Heart right ventricle (tissue), 16 donors: ENCODE measurements around the gene NEK4. TPM values are rescaled to one million over a fixed set of nuclear protein-coding genes. Genes with fewer than 3 reads are reported as not detected.
"Not testable (repeated sequence)": the region's sequence is repeated elsewhere in the genome, so short reads cannot be mapped to it uniquely, and the experiment has no call there.

Source experiments
- ATAC-seq, 8 donors: fragments of 200-7000 bp; cut with Tn5 transposase; one replicate each; pipeline ENCODE4 v1.9.1; 2020; ENCODE audit warnings: mild to moderate bottlenecking in 8 of 8, moderate library complexity in 8 of 8, moderate number of reproducible peaks in 1 of 8
- DNase-seq, 2 donors: peaks; one replicate each; pipeline ENCODE4 v3.0.0-alpha.2; 2020
- H3K27ac ChIP-seq, 10 donors: fragments of 200-600 bp; sonication (generic) in 2 of 10; one replicate each; pipeline versions ENCODE4 v1.5.0 to v1.8.0; 2020 to 2022; ENCODE audit warnings: mild to moderate bottlenecking in 3 of 10
- H3K27me3 ChIP-seq, 7 donors: fragments of 200-600 bp; one replicate each; pipeline ENCODE4 v1.8.0; 2021 to 2022; ENCODE audit warnings: mild to moderate bottlenecking in 2 of 7
- H3K36me3 ChIP-seq, 9 donors: fragments of 200-600 bp; sonication (generic) in 1 of 9; one replicate each; pipeline versions ENCODE4 v1.5.0 to v1.8.0; 2020 to 2022; ENCODE audit warnings: mild to moderate bottlenecking in 2 of 9
- H3K4me1 ChIP-seq, 9 donors: fragments of 200-600 bp; sonication (generic) in 1 of 9; one replicate each; pipeline versions ENCODE4 v1.5.0 to v1.8.0; 2020 to 2022; ENCODE audit warnings: mild to moderate bottlenecking in 4 of 9
- H3K4me3 ChIP-seq, 10 donors: fragments of 200-600 bp; sonication (generic) in 2 of 10; one replicate each; pipeline versions ENCODE4 v1.5.0 to v1.8.0; 2020 to 2022; ENCODE audit warnings: mild to moderate bottlenecking in 7 of 10, moderate library complexity in 2 of 10
- H3K9me3 ChIP-seq, 11 donors: fragments of 200-600 bp in 10 of 11; sonication (generic) in 2 of 11; one replicate each; pipeline versions ENCODE4 v1.5.0 to v1.8.0; 2013 to 2022; ENCODE audit warnings: mild to moderate bottlenecking in 2 of 11, control low read depth in 1 of 11, moderate library complexity in 1 of 11
- WGBS, 2 donors: extraction: QIAGEN DNeasy Blood & Tissue Kit; methylation state at CpG; one replicate each; pipeline ENCODE4 v1.1.7; 2013; ENCODE audit warnings: inconsistent platforms in 1 of 2; 5-methylcytosine and 5-hydroxymethylcytosine counted together
- intact Hi-C, 10 donors: fragments of 100-400 bp; cut with DNase I; formaldehyde crosslinking; loops; one replicate each; pipeline versions ENCODE4 v1.11.1 to v1.14.2; 2022
- polyA plus RNA-seq, 2 donors: library from polyadenylated mRNA; stranded (reverse); fragments of 200-250 nt; gene quantifications; one replicate each; pipeline ENCODE4 v1.2.3, GENCODE V29; 2013
- total RNA-seq, 10 donors: library from RNA; stranded (reverse); fragmentation: NEBNext Ultra II Directional in 3 of 10; extraction: Animal tissue kit (Norgen Biotek cat#: 25700) in 3 of 10; gene quantifications; one replicate each; pipeline versions ENCODE4 v1.2.1 to v1.2.4, GENCODE V29; 2021 to 2023
- TF ChIP-seq, protein P1 (sequence below), 9 donors: fragments of 200-600 bp; sonication (generic) in 2 of 9; IDR thresholded peaks; one replicate each; pipeline versions ENCODE4 v1.5.0 to v1.8.0; 2021 to 2022; ENCODE audit warnings: antibody characterized with exemption in 9 of 9, mild to moderate bottlenecking in 5 of 9, moderate library complexity in 1 of 9
- donor health status: Arrhythmogenic right ventricular cardiomyopathy.
- donor health status: ischemic (EF 13 %, LVEDD 7.1; RV severe dilation, severe dysfunction).
- donor health status: healthy with polysubstance abuse.
- donor health status: DM: no; HTN: yes; CAD: no.
- donor health status: DM: no; HTN: no; CAD: no.
- donor health status: ischemic (EF 25% LVEDD 6.9; RV normal size, moderate dysfunction).
- donor health status: ischemic (EF 25% LVEDD 5.7; RV mildly dilated, moderate dysfunction).
- donor health status: healthy.
- donor health status: DM: yes; HTN: yes; CAD: no.
- donor health status: Ischemic cardiomyopathy.
- donor health status: ischemic (EF 35%, LVEDD 5.7; RV mildly dilated, moderate dysfunction).
- donor health status: nonischemic (EF 11% LVEDD 7.7; RV severe dilation, severe dysfunction).
- donor health status: DM: yes; HTN: yes; CAD: no.
- donor health status: PGD.
- donor health status: ischemic (EF 29% LVEDD 5.4; RV normal size, mild dysfunction).
- donor health status: nonischemic (EF 23%, LVEDD 6.1; RV moderate dilation, normal function).

The NEK4 gene
- total and polyA plus RNA-seq, 12 donors: 4.6 to 21.4 (median 16.0) TPM

DNA sequence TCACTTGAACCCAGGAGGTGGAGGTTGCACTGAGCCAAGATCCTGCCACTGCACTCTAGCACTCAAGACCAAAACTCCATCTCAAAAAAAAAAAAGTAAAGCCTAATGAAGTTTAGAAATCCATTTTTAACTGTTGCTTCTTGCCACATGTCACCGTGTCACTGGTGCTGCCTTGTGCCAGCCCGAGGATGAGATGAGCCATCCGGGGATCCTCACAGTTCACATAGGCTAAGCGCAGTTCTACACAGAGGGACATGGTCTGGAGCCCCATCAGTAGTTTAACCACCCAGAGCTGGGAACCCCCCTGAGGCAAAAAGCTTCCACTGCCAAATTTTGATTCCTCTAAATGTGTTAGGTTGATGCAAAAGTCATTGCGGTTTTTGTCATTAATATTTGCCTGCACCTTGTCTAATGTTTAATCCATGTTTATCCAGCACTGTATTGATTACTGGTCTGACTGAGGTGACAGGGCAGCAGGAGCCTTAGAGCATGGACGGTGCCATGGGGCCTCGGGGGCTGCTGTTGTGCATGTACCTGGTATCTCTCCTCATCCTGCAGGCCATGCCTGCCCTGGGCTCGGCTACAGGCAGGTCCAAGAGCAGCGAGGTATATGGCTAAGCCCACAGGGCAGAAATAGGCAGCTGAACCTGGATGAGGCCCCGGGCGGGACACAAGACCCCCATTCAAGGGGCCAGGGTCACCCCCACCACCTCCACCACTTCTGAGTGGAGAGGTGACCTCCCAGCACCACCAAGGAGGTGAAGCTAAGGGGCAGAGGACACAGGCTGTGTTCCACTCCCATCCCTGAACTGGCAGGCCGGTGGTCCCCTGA lies 6.6 kb upstream of the NEK4 start, which contains the start of gene ITIH1:
Gene ITIH1, plus strand, starts transcription at position 473 of the 832 bp plus-strand sequence. Its CDS starts 17 bp downstream, at position 490.
- peaks cover 0 to 2% (median 0%) of the 10 kb centered on the region in 7 donors for H3K27me3 ChIP-seq
- H3K4me1 ChIP-seq: peaks cover 0 to 19% (median 0%) of the 10 kb centered on the region in 9 donors
- no peaks in the 10 kb centered on the region for H3K36me3 ChIP-seq
- intact Hi-C loops: loop anchor here in 2 of 10 donors (10.0 kb wide), 2 partner anchors 117 to 297 kb away; partner anchors contain the start of gene STIMATE (in 1 of the 2)
- H3K27ac ChIP-seq: no peak within 1 kb of the TSS
- TF ChIP-seq, protein P1, sequence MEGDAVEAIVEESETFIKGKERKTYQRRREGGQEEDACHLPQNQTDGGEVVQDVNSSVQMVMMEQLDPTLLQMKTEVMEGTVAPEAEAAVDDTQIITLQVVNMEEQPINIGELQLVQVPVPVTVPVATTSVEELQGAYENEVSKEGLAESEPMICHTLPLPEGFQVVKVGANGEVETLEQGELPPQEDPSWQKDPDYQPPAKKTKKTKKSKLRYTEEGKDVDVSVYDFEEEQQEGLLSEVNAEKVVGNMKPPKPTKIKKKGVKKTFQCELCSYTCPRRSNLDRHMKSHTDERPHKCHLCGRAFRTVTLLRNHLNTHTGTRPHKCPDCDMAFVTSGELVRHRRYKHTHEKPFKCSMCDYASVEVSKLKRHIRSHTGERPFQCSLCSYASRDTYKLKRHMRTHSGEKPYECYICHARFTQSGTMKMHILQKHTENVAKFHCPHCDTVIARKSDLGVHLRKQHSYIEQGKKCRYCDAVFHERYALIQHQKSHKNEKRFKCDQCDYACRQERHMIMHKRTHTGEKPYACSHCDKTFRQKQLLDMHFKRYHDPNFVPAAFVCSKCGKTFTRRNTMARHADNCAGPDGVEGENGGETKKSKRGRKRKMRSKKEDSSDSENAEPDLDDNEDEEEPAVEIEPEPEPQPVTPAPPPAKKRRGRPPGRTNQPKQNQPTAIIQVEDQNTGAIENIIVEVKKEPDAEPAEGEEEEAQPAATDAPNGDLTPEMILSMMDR (IDR thresholded peaks at IDR 0.05): no peak
- H3K9me3 ChIP-seq: no peaks in the 10 kb centered on the region
- WGBS, 2 donors: 88 to 91% methylated on average over 12 of the region's 12 CpGs
- ATAC-seq (no peak), DNase-seq (no peak)
- H3K4me3 ChIP-seq: no peak within 1 kb of the TSS

DNA sequence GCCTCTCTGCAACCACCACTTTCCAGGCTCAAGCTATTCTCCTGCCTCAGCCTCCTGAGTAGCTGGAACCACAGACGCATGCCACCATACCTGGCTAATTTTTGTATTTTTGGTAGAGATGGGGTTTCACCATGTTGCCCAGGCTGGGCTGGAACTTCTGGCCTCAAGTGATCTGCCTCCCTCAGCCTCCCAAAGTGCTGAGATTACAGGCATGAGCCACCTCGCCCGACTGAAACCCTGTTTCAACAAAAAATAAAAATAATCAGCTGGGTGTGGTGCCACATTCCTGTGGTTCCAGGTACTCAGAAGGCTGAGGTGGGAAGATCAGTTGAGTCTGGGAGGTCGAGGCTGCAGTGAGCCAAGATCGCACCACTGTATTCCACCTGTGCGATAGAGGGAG lies 5.7 kb upstream of the NEK4 start:
- not testable (repeated sequence) for H3K36me3 ChIP-seq, DNase-seq, H3K27me3 ChIP-seq, H3K27ac ChIP-seq, ATAC-seq, H3K9me3 ChIP-seq, H3K4me3 ChIP-seq
- intact Hi-C loops: loop anchor here in 2 of 10 donors (10.0 kb wide), 2 partner anchors 118 to 298 kb away; partner anchors contain the start of gene STIMATE (in 1 of the 2)
- H3K4me1 ChIP-seq: peaks cover 0 to 22% (median 1%) of the 10 kb centered on the region in 9 donors
- 83 to 88% methylated on average over 6 of the region's 6 CpGs for WGBS, 2 donors

DNA sequence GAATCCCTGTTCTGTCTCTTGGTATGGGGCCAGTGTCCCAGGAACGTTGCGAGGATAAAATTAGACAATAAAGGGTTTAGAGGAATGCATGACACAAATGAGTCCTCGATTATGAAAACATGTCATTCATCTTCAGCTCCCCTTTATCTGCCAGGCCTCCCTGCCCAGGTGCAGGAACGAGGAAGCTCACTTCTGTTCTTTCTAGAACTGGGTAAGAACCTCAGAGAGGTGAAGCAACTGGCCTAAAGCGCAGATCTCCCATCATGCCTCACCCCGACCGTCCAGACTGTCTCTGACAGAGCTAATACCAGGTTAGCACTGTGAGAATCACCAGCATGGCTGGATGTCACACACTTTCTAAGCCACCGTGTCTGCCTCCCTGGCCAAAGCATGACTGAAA lies 5.1 kb upstream of the NEK4 start:
- intact Hi-C loops: loop anchor here in 2 of 10 donors (10.0 kb wide), 2 partner anchors 119 to 299 kb away; partner anchors contain the start of gene STIMATE (in 1 of the 2)
- ATAC-seq: no peak
- no peak overlapping the region for H3K27ac ChIP-seq
- 55% methylated on average over 8 of the region's 8 CpGs for WGBS, 2 donors
- no peaks in the 10 kb centered on the region for H3K9me3 ChIP-seq
- no peak for DNase-seq
- H3K4me1 ChIP-seq: peaks cover 0 to 27% (median 5%) of the 10 kb centered on the region in 9 donors
- TF ChIP-seq, protein P1 (IDR thresholded peaks at IDR 0.05): no peak
- H3K36me3 ChIP-seq: no peaks in the 10 kb centered on the region
- H3K4me3 ChIP-seq: no peak overlapping the region
- no peaks in the 10 kb centered on the region for H3K27me3 ChIP-seq

DNA sequence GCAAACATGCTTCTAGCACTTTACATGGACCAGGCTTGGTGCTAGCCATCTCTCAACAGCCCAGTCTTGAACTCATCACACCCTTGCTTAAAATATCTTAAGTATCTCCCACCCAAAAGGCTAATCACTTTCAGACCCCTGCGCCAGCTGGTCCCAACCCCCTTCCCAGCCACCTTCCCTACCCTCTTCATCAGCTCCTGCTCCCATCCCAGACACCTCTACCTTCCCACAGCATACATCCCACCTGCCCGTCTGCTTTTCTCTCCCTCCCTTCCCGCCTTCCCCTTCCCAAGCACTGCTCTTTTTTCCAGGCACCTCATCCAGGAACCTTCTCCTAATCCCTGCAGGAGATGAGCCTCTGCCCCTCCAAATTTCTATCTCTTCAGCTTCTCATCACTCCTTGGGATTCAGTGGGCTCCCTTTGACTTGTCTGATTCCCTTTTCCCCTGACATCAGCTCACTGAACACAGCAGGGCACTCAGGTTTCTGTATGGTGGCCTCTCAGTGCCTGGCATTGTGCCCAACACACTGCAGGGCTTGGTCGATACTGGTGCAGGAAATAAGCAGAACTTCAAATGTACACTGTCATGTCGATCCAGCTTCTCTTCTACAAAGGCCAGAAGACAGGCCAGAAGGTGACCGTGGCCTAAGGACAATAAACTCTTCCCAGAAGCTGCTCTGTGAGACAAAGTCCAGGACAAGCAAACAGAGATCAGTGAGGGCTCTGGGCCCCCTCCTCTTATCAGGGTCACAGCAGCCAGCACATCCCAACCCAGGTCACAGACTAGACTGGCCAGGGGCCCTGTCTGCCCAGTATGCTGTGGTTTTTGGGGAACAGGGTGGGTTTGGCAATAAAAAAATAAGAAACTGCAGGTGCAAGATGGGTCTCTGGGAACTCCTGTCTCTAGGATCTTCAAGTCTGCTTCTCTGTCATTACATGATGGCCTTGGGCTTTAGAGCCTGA lies 4.4 kb upstream of the NEK4 start:
- Histone ChIP-seq H3K9me3 (no peaks in the 10 kb centered on the region), H3K4me3 (no peak overlapping the region), H3K36me3 (no peaks in the 10 kb centered on the region), H3K4me1 (peaks cover 0 to 30% (median 5%) of the 10 kb centered on the region in 9 donors), H3K27me3 (no peaks in the 10 kb centered on the region), H3K27ac (no peak overlapping the region)
- 37 to 49% methylated on average over 6 of the region's 6 CpGs for WGBS, 2 donors
- intact Hi-C loops: loop anchor here in 3 of 10 donors (5.0 to 10.0 kb wide), 4 partner anchors 57 to 300 kb away; partner anchors contain the start of genes ITIH4 (in 1 of the 3) and STIMATE (in 1 of the 3)
- DNase-seq: no peak
- ATAC-seq: no peak
- TF ChIP-seq, protein P1 (IDR thresholded peaks at IDR 0.05): no peak
